Suprapubic skin (tissue), 3 donors: ENCODE results near the gene AMY1B.
"Not testable (repeated sequence)": the region's sequence is repeated elsewhere in the genome, so short reads cannot be mapped to it uniquely, and the experiment has no call there.

ENCODE experiments used
- CTCF ChIP-seq, 2 donors: fragments of 200-600 bp in 1 of 2; fragments of 450-650 bp in 1 of 2; sonication (generic) in 1 of 2; IDR thresholded peaks; one replicate each; pipeline ENCODE4 v1.5.1; 2016 to 2019; ENCODE audit warnings: antibody characterized with exemption in 2 of 2, mild to moderate bottlenecking in 1 of 2, moderate library complexity in 1 of 2
- EP300 ChIP-seq: sonication (generic); formaldehyde crosslinking; IDR thresholded peaks from one replicate; pipeline ENCODE4 v1.6.1; 2017; ENCODE audit warnings: antibody characterized with exemption
- POLR2A ChIP-seq, 2 donors: fragments of 450-650 bp; IDR thresholded peaks; one replicate each; pipeline ENCODE4 v1.6.1; 2017; ENCODE audit warnings: antibody characterized with exemption in 2 of 2, mild to moderate bottlenecking in 2 of 2, moderate library complexity in 2 of 2

- not testable (repeated sequence) for TF ChIP-seq CTCF (IDR thresholded peaks at IDR 0.05); EP300; POLR2A (IDR thresholded peaks at IDR 0.05)
Measured at GRCh38 chr1:103697430-103697829, 1.4 kb upstream of the AMY1B start.
